Skin of body (tissue), 2 donors: ENCODE results near the gene CD160. TPM values are rescaled to one million over a fixed set of nuclear protein-coding genes. Genes with fewer than 3 reads are reported as not detected.
"Not testable (repeated sequence)": the region's sequence is repeated elsewhere in the genome, so short reads cannot be mapped to it uniquely, and the experiment has no call there.

Experiments used
- DNase-seq: peaks from one replicate; lab custom pipeline; 2025; lab: John Stamatoyannopoulos, UW
- total RNA-seq: library from RNA; depleted of rRNA; stranded (reverse); fragments of >200 nt; gene quantifications from one replicate; pipeline ENCODE4 v1.2.3, GENCODE V29; 2014

Gene CD160, protein sequence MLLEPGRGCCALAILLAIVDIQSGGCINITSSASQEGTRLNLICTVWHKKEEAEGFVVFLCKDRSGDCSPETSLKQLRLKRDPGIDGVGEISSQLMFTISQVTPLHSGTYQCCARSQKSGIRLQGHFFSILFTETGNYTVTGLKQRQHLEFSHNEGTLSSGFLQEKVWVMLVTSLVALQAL
- total RNA-seq = not detected

GRCh38 chr1:145719230-145720079, at the start of gene CD160:
Gene CD160, plus strand, starts transcription at chr1:145719499. Its CDS starts 8,829 bp downstream, at chr1:145728328.
- no peak for DNase-seq

DNA sequence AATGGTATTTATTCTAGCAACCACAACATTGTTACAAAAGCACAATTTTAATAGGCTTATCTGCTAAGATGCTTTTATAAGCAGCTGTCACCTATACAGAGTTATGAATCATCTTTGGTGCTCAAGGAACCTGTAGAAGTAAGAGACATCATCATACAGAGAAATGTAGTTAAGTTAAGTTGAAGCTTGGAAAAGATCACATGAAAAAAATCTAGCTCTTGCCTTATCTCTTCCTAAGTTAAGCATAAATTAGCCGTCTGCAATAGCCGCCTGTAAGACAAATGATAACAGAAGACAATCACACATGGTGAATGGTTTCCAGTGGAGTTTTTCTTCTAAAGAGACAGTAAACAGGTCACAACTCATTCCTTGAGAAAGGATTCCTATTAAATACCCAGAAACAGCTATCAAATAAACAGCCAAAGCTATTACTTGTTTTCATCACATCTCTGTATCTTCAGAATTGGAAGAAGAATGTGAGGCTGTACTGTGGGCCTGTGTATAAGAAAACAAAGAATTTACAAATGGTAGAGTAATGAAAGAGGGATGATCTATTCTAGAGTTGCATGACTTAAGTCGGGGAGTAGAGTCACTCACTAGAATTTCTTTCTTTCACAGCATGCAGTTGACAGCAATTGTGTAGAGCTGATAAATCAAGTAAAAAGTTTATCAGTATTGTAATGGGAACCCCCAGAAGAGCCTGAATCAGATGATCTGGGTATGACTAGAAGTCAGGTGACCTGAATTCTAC, 48.1 kb upstream of the CD160 start:
- DNase-seq = not testable (repeated sequence)

GRCh38 chr1:145673217-145673616, 46.1 kb upstream of the CD160 start:
- DNase-seq = not testable (repeated sequence)

DNA sequence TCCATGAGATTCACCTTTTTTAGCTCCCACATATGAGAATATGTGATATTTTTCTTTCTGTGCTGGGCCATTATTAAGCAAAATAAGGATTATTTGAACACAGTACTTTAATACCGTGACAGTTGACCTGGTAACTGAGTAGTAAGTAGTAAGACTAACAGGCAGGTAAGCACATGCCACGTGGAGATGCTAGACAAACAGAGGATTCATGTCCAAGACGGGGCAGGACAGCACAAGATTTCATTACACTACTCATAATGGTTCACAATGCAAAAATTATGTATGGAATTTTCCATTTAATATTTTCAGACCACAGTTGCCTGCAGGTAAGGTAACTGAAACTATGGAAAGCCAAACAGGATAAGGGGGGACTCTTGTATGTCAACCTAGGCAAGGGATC, 34.4 kb upstream of the CD160 start:
- DNase-seq = not testable (repeated sequence)

DNA sequence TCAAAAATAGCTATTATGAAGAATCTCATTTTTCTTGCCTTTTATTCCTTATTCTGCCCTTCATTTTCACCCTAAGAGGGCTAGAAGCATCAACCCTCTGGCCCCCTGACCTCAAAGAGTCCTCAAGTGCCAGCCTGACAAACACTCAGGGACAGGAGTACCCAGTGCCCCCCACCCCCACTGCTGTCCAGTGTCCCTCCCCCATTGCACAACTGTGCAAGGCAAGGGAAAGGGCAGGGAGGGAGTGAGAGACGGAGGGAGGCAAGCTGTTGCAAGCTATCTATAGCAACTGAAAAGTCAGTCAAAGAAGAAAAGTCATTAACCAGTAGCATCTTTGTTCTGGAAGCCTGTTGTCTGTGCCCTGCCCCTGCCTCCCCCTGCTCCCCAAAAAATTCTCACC, 33.2 kb upstream of the CD160 start:
- not testable (repeated sequence) for DNase-seq

DNA sequence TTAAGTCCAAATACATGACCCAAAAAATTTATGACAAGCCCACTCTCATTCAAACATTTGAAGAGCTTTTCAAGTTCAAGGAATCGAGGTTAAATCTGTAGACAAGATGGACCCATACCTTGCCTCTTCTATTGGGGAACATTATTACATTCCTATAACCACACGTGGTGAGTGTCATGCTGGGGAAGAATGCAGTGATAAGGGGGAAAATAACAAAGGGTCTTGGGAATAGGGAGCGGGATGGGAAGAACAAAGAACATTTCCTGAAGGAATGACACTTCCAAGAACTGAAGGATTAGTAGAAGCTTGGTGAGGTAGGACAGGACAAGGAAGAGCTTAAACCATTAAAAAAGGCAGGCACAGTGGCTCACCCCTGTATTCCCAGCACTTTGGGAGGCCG, 31.0 kb upstream of the CD160 start:
- no peak for DNase-seq

- no peak for DNase-seq
These were observed 30.4 kb upstream of the CD160 start for GRCh38 chr1:145688924-145689323.

GRCh38 chr1:145689922-145690321, 29.4 kb upstream of the CD160 start:
- no peak for DNase-seq

GRCh38 chr1:145690587-145691558, 28.4 kb upstream of the CD160 start:
- no peak for DNase-seq

DNA sequence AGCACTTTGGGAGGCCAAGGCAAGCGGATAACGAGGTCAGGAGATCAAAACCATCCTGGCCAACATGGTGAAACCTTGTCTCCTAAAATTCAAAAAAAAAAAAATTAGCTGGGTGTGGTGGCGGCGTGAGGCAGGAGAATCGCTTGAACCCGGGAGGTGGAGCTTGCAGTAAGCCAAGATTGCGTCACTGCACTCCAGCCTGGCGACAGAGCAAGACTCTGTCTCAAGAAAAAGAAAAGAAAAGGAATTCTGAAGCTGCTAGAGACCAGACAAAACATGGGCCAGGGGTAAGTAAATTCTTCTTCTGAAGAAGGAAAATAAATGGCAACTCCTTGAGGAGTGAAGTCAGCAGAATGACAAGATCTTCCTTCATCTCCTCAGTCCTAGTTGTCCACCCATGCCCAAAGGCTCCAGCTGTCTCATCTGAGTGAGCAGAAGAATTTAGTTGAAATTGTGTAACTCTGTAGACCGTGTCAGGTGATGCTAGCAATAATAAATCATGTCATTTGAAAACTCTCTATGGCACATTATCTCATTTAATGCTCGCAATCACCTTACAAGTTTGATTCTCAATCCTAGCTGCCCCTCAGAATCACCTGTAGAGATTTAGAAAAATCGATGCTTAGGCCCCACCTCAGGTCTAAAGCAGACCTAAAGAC, 26.4 kb upstream of the CD160 start:
- DNase-seq = no peak

- no peak for DNase-seq
These were observed 23.3 kb upstream of the CD160 start for GRCh38 chr1:145695821-145696629.

GRCh38 chr1:145696630-145696960, 22.7 kb upstream of the CD160 start:
- DNase-seq = no peak

DNA sequence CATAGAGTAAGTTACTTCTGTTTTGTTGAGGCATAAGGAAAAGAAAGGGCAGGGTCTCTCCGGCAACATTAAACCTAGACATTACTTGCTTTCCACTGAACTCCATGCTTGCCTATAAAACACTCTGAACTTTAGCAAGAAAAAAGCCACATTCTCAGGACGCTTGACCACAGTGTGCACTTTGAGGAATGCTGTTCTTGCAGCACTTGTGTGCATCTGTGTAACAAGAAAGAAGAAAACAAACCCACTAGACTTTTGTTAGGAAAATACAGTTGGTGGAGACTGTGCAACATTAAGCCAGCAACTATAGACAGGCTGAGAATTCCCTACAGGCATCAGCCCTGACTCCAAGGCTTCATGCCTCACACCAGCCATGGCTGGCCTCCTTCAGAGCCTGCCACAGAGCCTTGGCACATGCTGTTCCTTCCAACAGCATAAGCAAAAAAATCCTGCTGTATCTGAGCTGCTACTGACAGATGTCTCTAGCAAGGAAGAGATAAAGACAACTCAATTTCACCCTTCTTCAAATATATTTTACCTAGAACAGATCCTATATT, 17.9 kb upstream of the CD160 start:
- no peak for DNase-seq

DNA sequence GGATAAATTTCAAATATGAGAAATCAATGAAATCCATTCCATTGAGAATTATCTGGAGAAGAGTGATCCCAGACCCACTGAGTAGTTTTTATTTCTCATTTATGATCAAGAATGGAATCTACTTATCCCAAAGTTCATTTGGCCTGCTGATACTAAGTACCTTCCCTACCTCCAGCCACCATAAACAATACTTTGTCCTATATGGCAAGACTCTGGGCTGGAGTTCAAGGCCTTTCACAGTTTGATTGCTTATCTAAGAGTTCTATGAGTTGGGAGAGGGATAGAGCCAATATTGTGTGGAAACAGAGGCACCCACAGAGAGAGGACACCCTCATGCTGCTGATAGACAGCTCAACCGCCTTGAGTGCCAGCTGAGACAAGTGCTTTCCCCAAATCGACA, 17.2 kb upstream of the CD160 start:
- no peak for DNase-seq

- no peak for DNase-seq
These were observed 16.5 kb upstream of the CD160 start for GRCh38 chr1:145702826-145703225.

- no peak for DNase-seq
These were observed 13.7 kb upstream of the CD160 start for GRCh38 chr1:145705622-145706021.

- DNase-seq = no peak
These were observed 13.1 kb upstream of the CD160 start for GRCh38 chr1:145706086-145706664.

GRCh38 chr1:145707183-145707867, 12.0 kb upstream of the CD160 start, which contains the start of gene PDZK1:
Gene PDZK1, minus strand, starts transcription at chr1:145707368. Its CDS starts 19,347 bp downstream, at chr1:145688021.
- no peak for DNase-seq
